GM18511 (cell line): Measurements from ENCODE around the gene NCSTN.

Experiments
- ATAC-seq: cut with Tn5 transposase; IDR thresholded peaks from one replicate; pipeline ENCODE4 v1.9.1; 2021; ENCODE audit warnings: mild to moderate bottlenecking, moderate library complexity; ENCODE audit not compliant: unreplicated experiment

The NCSTN gene

GRCh38 chr1:160342953-160343869 is at the start of gene NCSTN, which contains the start of gene COPA:
Gene NCSTN (plus strand): TSS chr1:160343383. CDS start chr1:160343397, 14 bp downstream.
Gene COPA (minus strand): TSS chr1:160343250. CDS start chr1:160343170, 80 bp downstream.
- peak; percentile 89 for ATAC-seq

DNA sequence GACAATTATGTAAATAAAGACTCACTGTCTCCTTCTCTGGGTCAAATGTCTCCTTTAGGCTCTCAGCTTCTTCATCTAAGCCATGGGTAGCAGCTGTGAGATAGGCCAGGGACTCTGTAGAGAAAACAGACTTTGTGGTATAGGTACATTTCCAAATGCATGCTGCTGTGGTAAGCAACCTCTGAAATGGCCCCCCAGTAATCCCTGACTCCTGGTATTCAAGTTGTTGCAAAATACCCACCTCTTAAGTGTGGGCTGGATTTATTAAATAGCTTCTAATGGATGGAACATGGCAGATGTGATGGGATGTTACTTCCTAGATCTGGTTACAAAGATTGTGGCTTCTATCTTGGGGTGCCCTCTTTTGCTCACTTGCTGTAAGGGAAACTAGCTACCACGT is 47.1 kb upstream of the NCSTN start:
- no peak for ATAC-seq

DNA sequence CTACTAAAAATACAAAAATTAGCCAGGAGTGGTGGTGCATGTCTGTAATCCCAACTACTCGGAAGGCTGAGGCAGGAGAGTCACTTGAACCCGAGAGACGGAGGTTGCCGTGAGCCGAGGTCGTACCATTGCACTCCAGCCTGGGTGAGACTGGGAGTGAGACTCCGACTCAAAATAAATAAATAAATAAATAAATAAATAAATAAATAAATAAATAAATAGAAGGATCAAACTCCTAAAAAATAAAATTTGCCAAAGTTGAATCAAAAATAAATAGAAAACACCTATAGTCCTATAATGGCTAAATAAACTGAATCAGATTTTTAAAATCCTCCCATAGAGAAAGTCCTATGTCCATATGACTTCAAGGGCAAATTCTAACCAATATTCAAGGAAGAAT is 43.0 kb upstream of the NCSTN start:
- no peak for ATAC-seq

- no peak for ATAC-seq
Observed at GRCh38 chr1:160307118-160307791, 35.9 kb upstream of the NCSTN start.

- no peak for ATAC-seq
Observed at GRCh38 chr1:160308451-160309184, 34.6 kb upstream of the NCSTN start.

GRCh38 chr1:160309185-160309557 is 34.0 kb upstream of the NCSTN start:
- ATAC-seq: no peak

DNA sequence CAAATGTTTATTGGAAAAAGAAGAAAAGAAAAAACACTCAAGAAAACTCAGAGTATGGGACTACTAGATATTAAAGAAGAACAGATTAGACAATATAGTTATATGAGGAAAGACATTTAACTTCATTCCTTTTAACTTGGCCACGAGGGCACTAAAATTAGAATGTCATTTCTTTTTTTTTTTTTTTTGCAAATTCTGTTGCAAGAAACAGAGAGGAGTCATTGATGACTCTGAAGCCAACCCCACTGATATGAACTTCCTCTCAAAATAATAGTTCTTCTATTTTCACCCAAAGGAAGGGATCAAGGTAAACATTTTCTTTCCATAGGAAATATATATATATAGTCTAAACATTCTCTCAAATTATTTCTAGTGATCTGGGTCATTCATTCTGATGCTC is 33.6 kb upstream of the NCSTN start:
- no peak for ATAC-seq

DNA sequence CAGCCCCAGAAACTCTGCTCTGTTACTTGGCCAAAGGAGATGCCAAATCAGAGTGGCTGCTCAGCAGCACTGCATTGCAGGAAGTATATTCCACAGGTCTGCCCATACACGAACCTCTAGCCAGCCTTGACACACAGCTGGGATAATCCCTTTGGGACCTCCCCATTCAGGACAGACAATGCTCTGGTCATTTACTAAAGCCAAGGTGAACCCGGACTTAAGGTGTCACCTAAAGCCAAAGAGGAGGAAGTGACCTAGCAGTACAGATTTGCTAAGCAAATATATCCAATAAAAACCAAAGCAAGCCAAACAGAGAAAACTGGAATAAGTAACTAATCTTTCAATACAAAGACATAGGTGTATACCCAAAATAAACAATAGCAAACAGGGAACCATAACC is 27.8 kb upstream of the NCSTN start:
- no peak for ATAC-seq

DNA sequence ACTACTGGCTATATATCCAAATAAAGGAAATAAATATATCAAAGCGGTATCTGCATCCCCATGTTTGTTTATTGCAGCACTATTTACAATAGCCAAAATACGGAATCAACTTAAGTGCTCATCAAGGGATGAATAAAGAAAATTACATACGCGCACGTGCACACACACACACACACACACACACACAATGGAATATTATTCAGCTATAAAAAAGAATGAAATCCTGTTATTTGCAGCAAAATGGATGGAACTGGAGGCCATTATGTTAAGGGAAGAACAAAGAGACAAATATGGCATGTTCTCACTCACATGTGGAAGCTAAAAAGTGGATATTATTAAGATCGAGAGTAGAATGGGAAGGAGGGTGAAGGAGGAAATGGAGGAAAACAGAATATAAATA is 20.4 kb upstream of the NCSTN start:
- ATAC-seq: no peak

GRCh38 chr1:160325252-160325651 is 17.9 kb upstream of the NCSTN start:
- ATAC-seq: no peak

DNA sequence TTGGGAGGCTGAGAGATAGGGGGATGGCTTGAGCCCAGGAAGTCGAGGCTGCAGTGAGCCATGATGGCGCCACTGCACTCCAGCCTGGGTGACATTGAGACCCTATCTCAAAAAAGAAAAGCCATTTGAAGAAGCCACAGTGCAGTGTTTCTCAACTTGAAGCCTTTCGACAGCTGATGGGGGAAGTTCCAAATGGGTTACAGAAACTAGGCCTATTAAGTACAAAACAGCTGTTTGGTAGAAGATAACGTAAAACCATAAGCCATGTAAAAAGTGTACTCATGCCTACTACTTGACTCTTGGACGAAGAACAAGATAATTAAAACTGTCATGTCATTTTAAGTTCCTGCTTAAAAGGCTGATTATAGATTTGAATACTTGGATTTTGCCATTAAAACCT is 16.8 kb upstream of the NCSTN start:
- no peak for ATAC-seq

DNA sequence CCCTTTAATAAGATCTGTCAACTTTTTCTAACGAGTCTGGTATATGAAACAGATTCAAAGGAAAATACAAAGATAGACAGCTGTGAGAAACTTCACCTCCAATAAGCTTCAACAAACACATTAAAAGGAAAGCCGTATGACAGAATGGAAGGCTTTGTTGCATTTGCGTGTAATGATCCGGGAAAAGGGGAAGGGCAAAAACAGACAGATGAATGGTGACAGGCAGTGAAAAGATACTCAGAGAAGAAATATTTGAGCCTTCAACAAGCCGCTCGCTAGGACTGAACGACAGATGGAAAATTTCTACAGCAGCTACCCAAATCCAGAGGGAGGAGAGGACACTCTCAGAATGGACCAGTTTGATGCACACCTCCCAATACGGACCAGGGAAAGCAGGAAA is 15.0 kb upstream of the NCSTN start:
- ATAC-seq: no peak

DNA sequence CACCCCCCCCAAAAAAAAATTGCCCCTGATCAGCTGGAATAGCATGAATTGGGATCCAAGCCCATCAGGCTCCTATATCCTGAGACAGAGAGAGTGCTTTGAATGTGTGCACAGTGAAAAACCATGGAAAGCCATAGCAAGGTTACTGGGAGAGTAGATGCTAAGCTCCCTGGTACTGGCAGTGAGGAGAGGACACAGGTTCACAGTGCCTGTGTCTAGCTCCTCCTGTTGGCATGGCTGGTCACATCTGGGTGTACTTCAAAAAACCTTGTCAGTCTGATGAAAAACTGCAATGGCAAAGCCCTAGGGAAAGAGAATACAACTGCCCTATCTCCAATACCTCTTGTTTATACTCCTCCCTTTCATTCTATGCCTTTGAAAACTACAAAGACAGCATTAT is 13.1 kb upstream of the NCSTN start:
- no peak for ATAC-seq

- ATAC-seq: no peak
Observed at GRCh38 chr1:160332516-160332915, 10.7 kb upstream of the NCSTN start.

- ATAC-seq: no peak
Observed at GRCh38 chr1:160338580-160338979, 4.6 kb upstream of the NCSTN start.

DNA sequence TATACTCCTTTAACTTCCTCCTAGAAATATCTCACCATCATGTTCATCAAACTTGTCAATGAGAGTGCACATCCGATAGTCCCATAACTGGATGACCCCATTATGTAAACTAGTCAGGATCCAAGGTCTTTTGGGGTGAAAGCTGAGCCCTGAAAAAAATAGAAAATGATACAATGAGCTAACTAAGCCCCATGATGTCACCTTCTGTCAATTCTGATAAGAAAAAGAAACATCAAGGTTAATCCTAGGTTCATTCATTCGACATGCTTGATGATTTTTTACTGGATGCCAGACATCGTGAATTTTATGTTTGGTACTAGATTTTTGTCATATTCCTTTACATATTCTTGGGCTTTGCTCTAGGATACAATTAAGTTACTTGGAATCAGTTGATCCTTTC is 3.0 kb upstream of the NCSTN start:
- ATAC-seq: no peak

- ATAC-seq: no peak
Observed at GRCh38 chr1:160340866-160341265, 2.3 kb upstream of the NCSTN start.

DNA sequence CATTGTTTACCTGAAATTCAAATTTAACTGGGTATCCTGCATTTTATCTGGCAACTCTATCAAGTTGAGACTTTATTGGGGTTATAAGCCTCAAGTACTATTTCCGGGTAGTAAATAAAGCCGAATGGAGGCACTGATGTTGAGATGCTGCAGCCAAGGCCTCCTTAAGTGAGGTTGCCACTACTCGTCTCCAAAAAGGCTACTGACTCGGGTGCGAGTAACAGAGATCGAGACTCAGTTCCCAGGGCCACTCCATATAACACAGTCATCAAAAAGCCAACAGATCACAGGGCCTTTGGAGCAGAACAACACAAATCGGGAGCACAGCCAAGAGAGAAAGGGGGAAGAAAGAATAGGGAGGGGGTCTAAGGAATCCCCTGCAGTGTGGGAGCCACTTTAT is 657 bp upstream of the NCSTN start:
- ATAC-seq: no peak

DNA sequence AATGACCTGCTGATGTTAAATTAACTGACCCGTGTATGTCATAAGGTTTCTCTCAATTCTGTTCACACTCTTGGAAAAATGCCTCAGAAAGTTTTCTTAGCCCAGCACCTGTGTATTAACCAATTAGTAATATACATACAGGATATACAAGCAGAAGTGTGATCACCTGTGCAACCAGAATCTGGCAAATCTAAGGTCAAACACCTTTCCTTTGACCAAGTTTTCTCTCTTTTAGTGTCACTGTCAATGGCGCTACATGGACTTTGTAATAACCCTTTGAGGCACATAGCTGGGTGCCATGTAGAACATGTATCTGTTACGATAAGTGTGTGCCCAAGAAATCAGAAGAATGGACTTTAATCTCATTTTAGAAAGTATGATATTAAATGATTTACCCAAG is 1.1 kb downstream of the NCSTN start:
- no peak for ATAC-seq

GRCh38 chr1:160344936-160345335 is 1.8 kb downstream of the NCSTN start:
- ATAC-seq: no peak

DNA sequence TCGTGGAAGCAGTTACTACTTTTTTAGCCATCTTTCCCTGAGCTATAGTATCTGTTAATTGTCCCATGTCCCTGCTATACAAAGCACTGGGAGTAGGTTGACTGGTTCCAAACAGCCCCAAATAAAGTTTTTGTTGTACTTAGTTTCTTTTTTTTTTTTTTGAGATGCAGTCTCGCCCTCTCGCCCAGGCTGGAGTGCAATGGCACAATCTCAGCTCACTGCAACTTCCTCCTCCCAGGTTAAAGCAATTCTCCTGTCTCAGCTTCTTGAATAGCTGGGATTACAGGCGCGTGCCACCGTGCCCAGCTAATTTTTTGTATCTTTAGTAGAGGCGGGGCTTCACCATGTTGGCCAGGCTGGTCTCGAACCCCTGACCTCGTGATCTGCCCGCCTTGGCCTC is 3.3 kb downstream of the NCSTN start:
- ATAC-seq: no peak

GRCh38 chr1:160346958-160347357 is 3.8 kb downstream of the NCSTN start:
- ATAC-seq: peak; percentile 58
